ENCODE measurements around the gene UTY.

UTY gene

DNA sequence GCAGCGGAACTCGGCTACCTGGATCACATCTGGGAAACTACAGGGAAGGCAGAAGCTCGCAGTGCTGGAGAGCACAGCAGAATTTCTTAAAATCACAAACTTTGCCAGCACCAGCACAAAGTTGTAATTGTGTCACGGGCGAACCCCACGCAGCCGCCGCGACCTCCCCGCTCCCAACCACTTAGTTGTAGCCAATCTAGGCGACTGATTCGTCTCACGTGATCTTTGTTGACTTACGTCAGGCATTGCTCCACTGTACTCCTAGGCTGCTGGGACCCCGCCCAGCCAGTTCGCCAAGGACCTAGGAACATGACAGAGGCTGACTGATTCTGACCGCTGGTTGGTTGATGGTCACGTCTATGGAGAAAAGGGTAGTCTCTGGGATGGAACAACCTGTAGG, at the start of gene UTY:
Gene UTY, minus strand, starts transcription at position 206 of the 400 bp plus-strand sequence. CDS start 368 bp downstream, outside the sequence.
- DNase-seq = peak in 1 of 2 experiments; percentile 52

- no peak for DNase-seq
Measured at GRCh38 chrY:13520474-13520873, 40.6 kb upstream of the UTY start.

GRCh38 chrY:13501215-13501614, 21.4 kb upstream of the UTY start:
- no peak for DNase-seq

DNA sequence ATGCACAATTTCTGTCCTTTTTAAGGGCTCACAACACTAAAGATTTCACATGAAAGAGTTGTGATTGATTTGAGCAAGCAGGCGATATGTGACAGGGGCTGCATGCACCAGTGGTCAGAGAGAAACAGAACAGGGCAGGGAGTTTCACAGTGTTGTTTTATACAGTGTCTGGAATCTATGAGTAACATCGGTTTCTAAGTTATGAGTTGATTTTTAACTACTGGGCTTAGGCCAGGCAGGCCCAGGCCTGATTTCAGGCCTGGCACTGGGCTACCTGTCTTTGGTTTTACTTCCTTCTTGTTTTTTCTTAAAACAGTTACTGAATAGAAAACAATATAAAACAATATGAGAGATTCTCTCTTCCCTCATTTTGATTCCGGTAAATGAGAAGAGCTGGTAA, 13.9 kb upstream of the UTY start:
- no peak for DNase-seq

- DNase-seq = no peak
Measured at GRCh38 chrY:13492408-13492807, 12.6 kb upstream of the UTY start.

GRCh38 chrY:13488738-13489137, 8.9 kb upstream of the UTY start:
- DNase-seq = no peak

GRCh38 chrY:13479121-13479711, 617 bp downstream of the UTY start:
- DNase-seq = peak in 1 of 2 experiments; percentile 1

DNA sequence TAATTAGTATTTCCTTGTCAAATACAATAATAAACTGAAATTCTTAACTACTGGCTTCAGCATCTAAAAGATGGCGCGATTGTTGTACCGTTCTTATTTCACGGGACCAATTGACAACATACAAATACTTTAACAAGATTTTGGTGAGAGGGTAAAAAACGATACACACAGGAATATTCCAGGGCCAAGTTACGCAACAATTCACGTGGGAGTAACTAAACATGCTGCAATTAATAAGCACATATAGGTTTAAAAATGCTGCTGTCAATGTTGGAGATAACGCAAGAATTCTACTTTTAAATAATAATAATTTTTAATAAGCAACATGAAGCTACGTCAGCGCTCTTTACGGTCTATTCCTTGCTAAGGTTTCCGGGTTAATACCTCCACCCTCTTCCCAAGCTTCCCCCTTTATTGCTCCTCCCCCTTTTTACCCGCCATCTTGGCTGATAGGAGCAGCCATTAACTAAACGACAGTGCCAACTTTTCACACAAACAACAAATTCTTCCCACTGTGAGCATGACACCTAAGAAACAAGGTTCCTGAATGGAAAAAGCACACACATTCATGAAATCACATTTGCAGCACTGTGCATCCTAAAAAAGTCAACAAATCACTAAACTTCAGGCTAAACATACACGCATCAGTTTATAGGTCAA, 1.6 kb downstream of the UTY start:
- peak in 1 of 2 experiments; percentile 13 for DNase-seq

DNA sequence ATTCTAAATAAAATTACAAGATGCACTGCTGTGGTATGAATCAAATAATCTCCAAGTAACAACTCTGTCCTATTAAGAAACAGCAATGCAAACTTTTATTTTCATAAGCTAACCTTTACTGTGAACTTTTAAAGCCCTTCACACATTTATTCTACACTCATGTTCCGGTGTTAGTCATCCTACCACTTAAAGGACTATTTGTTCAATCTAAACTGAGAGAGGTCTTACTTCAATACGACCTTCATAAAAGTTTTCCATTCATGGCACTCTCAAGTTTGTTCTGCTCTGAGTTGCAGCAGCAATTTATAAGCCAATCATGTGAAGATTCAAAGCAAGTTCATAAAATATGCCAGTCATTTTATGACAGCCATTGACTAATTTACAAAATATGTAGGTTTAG, 4.8 kb downstream of the UTY start:
- no peak for DNase-seq

DNA sequence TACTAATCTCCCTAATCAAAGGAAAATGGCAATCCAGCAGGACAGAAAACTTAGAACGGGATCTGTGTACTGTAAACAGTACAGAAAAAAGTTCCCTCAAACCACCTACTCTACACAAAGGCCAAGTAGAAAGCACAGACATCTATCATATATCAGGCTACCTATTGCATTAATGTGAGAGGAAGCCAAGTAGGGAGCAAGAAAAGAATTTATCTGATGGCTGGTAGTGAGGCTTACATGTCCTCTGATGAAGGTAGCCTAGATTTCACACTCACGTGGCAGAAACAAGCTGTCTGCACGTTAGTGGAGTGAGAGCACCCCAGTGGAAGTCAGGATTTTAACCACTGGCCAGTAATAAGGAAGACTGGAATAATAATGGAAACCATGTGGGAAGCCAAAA, 28.3 kb downstream of the UTY start:
- DNase-seq = no peak

GRCh38 chrY:13450596-13451130, 29.2 kb downstream of the UTY start:
- DNase-seq = no peak

DNA sequence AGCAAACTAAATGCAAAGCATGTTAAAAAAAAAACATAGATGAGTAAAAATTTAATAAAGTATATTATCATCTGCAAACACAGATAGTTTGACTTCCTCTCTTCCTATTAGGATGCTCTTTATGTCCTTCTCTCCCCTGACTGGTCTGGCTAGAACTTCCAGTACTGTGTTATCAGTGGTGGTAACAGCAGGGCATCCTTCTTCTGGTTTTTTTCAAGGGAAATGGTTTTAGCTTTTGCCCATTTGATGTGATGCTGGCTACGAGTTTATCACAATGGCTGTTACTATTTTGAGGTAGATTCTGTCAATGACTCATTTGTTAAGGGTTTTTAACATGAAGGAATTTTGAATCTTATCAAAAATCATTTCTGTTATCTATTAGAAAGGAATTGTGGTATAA, 34.3 kb downstream of the UTY start:
- DNase-seq = no peak

DNA sequence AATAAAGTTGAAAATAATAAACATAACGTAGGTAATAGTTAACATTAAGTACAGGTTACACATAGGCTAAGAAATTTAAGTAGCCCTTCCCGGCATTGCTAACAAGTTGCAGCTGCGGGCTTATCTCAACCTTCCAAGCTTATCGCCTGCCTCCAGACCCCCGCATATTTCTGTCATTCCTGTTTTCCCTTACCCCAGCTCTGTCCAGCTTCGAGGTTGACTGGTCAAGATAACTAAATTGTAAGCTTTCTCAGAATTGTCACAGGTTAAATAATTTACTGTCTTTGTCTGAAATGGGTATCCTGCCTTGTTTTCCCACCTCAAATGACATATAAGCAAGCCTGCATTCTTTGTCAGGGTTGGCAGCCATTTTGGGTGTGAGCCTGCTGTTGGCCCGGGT, 36.7 kb downstream of the UTY start:
- DNase-seq = no peak

GRCh38 chrY:13440811-13441210, 39.0 kb downstream of the UTY start:
- DNase-seq = no peak

DNA sequence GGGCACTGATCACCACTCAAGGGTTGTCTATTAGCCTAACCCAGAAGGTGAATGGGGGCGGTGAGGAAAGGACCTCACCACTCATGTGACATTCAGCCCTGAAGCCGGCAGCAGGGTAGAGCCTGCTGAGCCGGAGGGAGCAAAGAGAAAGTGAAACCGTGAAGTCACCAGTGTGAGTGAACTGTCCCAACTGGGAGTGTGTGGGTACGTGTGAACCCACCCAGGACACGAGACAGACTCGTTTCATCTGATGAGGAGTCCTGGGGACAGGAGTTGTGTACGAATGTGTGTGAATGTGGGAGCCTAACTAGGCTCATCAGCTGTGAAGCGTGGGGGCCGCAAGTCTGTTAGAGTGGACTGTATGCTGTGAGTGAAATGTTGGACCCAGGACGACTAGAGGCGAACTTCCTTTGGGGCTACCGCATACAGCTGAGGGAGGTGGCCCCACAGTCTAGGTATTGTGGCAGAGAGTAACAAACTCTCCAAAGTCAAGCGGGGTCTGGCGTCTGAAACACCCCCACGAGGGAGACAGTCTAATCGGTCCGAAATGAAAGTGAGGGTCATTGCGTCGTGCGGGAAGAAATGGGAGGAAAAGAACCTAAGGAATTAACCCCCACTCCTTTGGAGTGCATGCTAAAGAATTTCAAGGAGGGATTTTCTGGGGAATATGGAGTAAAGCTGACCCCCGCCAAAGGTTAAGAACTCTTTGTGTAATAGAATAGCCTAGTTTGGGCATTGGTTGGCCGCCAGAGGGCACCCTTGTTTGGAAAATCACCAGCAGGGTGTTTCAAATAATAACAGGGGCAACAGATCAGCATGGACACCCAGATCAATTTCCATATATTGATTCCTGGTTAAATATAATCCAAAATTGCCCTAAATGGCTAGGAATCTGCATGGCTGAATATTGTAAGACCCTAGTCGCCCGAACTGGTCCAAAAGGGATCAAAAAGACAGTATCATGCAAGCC, 43.6 kb downstream of the UTY start:
- DNase-seq = no peak

DNA sequence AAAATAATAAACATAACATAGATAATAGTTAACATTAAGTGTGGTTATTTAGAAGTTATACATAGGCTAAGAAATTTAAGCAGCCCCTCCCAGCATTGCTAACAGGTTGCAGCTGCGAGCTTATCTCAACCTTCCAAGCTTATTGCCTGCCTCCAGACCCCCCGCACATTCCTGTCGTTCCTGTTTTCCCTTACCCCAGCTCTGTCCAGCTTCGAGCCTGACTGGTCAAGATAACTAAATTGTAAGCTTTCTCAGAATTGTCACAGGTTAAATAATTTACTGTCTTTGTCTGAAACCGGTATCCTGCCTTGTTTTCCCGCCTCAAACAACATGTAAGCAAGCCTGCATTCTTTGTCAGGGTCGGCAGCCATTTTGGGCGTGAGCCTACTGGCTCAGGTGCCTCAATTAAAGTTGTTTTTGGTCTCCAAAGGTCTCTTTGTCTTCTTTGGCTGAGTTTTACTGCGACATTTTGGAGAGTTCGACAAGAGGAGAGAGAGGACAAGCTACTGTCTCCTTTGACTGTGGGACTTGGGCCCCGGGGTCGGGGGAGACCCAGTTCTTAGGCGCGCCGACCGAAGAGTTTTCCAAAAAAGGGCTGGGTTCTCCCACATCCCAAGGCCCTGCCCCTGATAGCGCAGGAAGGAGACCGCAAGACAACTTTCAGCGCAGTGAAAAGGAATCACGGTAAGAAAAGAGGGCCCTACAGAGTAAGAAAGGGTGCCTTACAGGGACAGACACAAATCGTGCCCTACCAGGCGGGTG, 44.4 kb downstream of the UTY start:
- no peak for DNase-seq

DNA sequence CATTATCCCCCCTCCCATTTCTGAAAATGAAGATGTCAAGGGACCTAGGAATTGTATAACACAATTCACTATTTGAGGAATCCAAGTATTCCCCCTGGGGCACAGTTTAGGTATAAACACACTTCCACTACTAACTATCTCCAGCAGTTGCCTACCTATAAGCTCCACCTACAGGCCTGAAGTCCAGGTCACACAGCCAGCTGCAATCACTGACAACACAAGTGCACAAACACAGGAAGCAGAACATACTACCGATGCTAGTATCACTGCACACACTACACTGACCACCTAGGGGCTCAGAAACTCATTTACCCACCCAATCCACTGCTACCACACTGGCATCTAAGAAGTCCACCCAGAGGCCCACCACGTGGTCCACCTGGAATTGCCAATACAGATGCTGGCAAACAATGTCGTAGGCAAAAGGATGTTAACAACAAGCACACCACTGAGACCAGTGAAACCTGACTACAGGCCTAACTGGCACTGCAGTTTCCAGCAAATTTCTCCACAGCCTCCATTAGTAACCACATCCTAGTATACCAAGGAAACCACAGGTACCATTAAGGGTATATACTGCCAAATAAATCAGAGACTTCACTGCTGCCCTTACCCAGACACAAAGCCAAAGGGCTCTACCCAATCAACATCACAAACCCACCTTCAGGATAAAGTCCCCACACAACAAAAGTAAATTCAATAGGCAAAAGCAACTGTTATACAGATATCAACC, 47.4 kb downstream of the UTY start:
- DNase-seq = no peak

DNA sequence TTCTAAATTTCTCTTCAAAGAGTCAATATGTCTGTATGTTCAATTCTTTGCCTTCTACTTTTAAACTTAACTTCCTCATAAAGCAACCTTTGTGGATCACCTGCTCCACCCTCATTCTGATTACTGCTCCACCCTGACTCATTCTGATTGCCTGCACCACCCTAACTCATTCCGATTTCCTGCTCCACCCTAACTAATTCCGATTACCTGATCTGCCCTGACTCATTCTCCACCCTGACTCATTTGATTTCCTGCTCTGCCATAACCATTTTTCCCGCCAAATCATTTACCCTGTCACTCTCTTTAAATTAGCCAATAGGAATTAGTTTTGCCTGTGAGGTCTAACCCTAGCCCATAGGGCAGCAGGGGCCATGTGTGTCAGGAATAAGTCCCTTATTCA, 50.3 kb downstream of the UTY start:
- no peak for DNase-seq

DNA sequence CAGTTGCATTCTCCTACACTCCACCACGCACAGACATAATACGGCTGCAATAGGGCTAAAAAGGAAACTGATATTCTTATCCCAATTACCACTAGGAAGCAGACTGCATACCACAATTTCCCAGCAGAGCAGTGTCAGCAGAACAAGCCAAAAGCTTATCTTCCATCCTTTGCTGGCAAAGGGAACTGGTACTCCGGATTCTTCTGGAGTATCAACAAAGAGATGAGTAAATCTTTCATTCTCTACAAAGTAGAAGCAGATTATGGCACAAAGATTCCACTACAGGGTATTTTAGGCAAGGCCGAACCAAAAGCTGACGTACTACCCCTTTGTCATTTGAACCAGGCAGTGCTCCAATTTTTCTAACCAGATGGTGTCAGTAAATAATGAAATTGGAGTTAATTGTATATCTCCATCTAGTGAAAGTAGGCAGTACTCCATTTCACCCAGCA, 56.5 kb downstream of the UTY start:
- peak in 1 of 2 experiments; percentile 1 for DNase-seq

DNA sequence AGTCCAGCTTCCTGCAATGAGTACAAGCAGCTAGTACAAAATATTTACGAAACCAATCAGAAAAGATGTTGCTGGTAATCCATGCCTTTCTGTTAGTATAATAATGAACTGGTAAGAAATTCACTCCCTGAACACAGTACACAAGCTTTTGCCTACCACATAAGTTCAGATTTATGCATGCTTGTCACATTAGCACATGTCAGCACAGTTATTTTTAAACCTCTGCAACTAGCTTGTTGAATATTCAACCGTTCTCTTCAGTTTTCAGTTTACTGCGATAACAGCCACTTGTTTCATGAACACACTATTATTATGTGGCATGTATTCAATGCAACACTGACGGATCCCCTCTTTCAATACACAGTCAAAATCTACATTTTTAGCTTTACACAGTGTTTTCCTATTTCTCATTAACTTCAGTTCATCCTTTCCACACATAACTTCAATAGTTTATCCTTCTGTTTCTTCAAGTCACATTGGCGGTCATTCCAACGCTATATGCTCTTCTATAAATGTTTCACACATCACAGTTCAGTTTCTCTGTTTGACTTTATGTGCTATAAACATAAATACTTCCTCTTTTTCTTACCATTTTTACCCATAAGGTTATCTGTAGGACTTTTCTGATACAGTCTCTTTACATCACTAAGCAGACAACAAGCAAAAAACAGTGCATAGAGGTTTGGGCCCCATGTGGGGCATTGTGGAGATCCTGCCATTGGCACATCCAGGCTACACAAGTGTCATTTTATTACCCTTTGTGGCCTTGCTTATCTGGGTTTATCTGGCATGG, 62.8 kb downstream of the UTY start:
- no peak for DNase-seq

GRCh38 chrY:13415556-13415955, 64.3 kb downstream of the UTY start:
- DNase-seq = no peak
